OCI-LY7 (cell line): ENCODE measurements around the gene KIF9. TPM values are rescaled to one million over a fixed set of nuclear protein-coding genes. Genes with fewer than 3 reads are reported as not detected.
"Not testable (repeated sequence)": the region's sequence is repeated elsewhere in the genome, so short reads cannot be mapped to it uniquely, and the experiment has no call there.

Experiments used
- BruUV-seq: library from RNA; stranded (reverse); fragments of 400-500 nt; replicated peaks from 2 replicates; lab custom pipeline; 2021; lab: Mats Ljungman, UMichigan
- CTCF ChIA-PET: fragments of 300-600 bp; sonication (Branson Sonifier 250); formaldehyde crosslinking; loops from one replicate; lab custom pipeline; 2022; ENCODE audit warnings: antibody characterized with exemption; ENCODE audit not compliant: unreplicated experiment; lab: Charles Lee
- POLR2A ChIA-PET: fragments of 300-600 bp; sonication (Branson Sonifier 250); formaldehyde crosslinking; loops from one replicate; lab custom pipeline; 2022; ENCODE audit warnings: antibody characterized with exemption; lab: Charles Lee
- DNase-seq: peaks from one replicate; pipeline ENCODE4 v3.0.0-alpha.2; 2015; ENCODE audit warnings: low spot score
- H2AFZ ChIP-seq: fragments of 200-600 bp; sonication (generic), shearing (Covaris generic); 2 replicates; pipeline ENCODE4 v1.6.1; 2014; ENCODE audit warnings: mild to moderate bottlenecking, antibody characterized with exemption, low read length, moderate library complexity
- H3K27ac ChIP-seq: fragments of 200-600 bp; sonication (generic); 2 replicates; pipeline ENCODE4 v1.5.1; 2014; ENCODE audit warnings: mixed run types, low read depth, mild to moderate bottlenecking, moderate library complexity, low read length, inconsistent platforms; ENCODE audit not compliant: poor library complexity, severe bottlenecking
- H3K36me3 ChIP-seq: fragments of 200-600 bp; sonication (generic); 2 replicates; pipeline ENCODE4 v1.6.1; 2014; ENCODE audit warnings: mild to moderate bottlenecking, antibody characterized with exemption, low read length, moderate library complexity, mixed read lengths; ENCODE audit not compliant: insufficient read depth
- H3K4me1 ChIP-seq: fragments of 200-600 bp; sonication (generic); 2 replicates; pipeline ENCODE4 v1.5.1; 2014; ENCODE audit warnings: mild to moderate bottlenecking, low read length; ENCODE audit not compliant: insufficient read depth, poor library complexity, severe bottlenecking
- H3K4me2 ChIP-seq: fragments of 200-600 bp; sonication (generic); 2 replicates; pipeline ENCODE4 v1.6.1; 2014; ENCODE audit warnings: mild to moderate bottlenecking, low read length
- H3K4me3 ChIP-seq: fragments of 200-600 bp; sonication (generic); 2 replicates; pipeline ENCODE4 v1.5.1; 2014; ENCODE audit warnings: mild to moderate bottlenecking, low read depth, low read length; ENCODE audit not compliant: poor library complexity, severe bottlenecking
- H3K79me2 ChIP-seq: fragments of 200-600 bp; sonication (generic); 2 replicates; pipeline ENCODE4 v1.6.1; 2016; ENCODE audit warnings: low read depth, mild to moderate bottlenecking, low read length, moderate library complexity, mixed read lengths; ENCODE audit not compliant: insufficient read depth
- H3K9me2 ChIP-seq: fragments of 200-600 bp; sonication (generic); 2 replicates; pipeline ENCODE4 v1.6.1; 2016; ENCODE audit warnings: mild to moderate bottlenecking, low read length, mixed read lengths; ENCODE audit not compliant: insufficient read depth
- H3K9me3 ChIP-seq: fragments of 200-600 bp; sonication (generic); 2 replicates; pipeline ENCODE4 v1.6.1; 2014; ENCODE audit warnings: mild to moderate bottlenecking, mixed run types, low read length, mixed read lengths
- H4K20me1 ChIP-seq: fragments of 200-600 bp; sonication (generic); 2 replicates; pipeline ENCODE4 v1.6.1; 2014; ENCODE audit warnings: mild to moderate bottlenecking, antibody characterized with exemption, low read length, moderate library complexity, mixed read lengths; ENCODE audit not compliant: insufficient read depth
- CTCF ChIP-seq: fragments of 200-600 bp; sonication (generic); conservative IDR thresholded peaks from 2 replicates; pipeline ENCODE4 v1.5.1; 2014; ENCODE audit warnings: mild to moderate bottlenecking, antibody characterized with exemption, low read length, moderate library complexity, mixed read lengths
- EZH2phosphoT487 ChIP-seq: fragments of 200-600 bp; sonication (generic); IDR thresholded peaks from 2 replicates; pipeline ENCODE4 v1.6.1; 2018; ENCODE audit warnings: low read depth, borderline replicate concordance, mild to moderate bottlenecking, mixed run types, antibody characterized with exemption, low read length, moderate library complexity, mixed read lengths
- intact Hi-C: fragments of 100-400 bp; cut with micrococcal nuclease; formaldehyde crosslinking; loops from one replicate; pipeline ENCODE4 v1.10.0; 2022; ENCODE audit not compliant: unreplicated experiment
- total RNA-seq, 2 experiments: library from RNA; depleted of rRNA in 1 of 2; stranded (reverse); fragments of >200 nt in 1 of 2; shearing (Covaris generic) in 1 of 2; gene quantifications; 2 replicates each; pipeline ENCODE4 v1.2.3, GENCODE V29; 2014 to 2022

KIF9 gene
- total RNA-seq, 2 experiments from 2014 or later: 11.0 to 11.7 TPM

GRCh38 chr3:47223755-47224154, 58.8 kb downstream of the KIF9 start:
- intact Hi-C loops: loop anchor here (2.0 kb wide), 1 partner anchor 59 kb away; the partner anchor contains the start of gene SETD2
- CTCF ChIA-PET: no interaction called here
- no peak for DNase-seq
- Histone ChIP-seq H3K9me2 (no peaks in the 10 kb centered on the region), H3K4me1 (peaks cover 33% of the 10 kb centered on the region), H2AFZ (no peak overlapping the region), H4K20me1 (no peaks in the 10 kb centered on the region), H3K27ac (no peak overlapping the region), H3K4me2 (no peak overlapping the region), H3K79me2 (no peaks in the 10 kb centered on the region), H3K4me3 (no peak overlapping the region), H3K9me3 (no peaks in the 10 kb centered on the region), H3K36me3 (no peaks in the 10 kb centered on the region)
- POLR2A ChIA-PET: no interaction called here
- BruUV-seq: no TSS peak
- TF ChIP-seq CTCF (no peak), EZH2phosphoT487 (no peak)

GRCh38 chr3:47221798-47222197, 60.8 kb downstream of the KIF9 start:
- ChIA-PET POLR2A (interaction anchor here (0.6 to 0.7 kb wide), 2 partner anchors 16 to 23 kb away, joined by 5 read pairs; no protein-coding TSS in a partner anchor), CTCF (no interaction called here)
- H4K20me1 ChIP-seq: no peaks in the 10 kb centered on the region
- H2AFZ ChIP-seq: no peak overlapping the region
- DNase-seq: no peak
- no peak overlapping the region for H3K4me3 ChIP-seq
- H3K9me2 ChIP-seq: no peaks in the 10 kb centered on the region
- no peaks in the 10 kb centered on the region for H3K36me3 ChIP-seq
- no peaks in the 10 kb centered on the region for H3K9me3 ChIP-seq
- no peak for TF ChIP-seq EZH2phosphoT487
- TF ChIP-seq CTCF: no peak
- H3K4me1 ChIP-seq: peaks cover 14% of the 10 kb centered on the region
- no peaks in the 10 kb centered on the region for H3K79me2 ChIP-seq
- BruUV-seq: no TSS peak
- intact Hi-C loops: no loop called here
- no peak overlapping the region for H3K4me2 ChIP-seq
- H3K27ac ChIP-seq: no peak overlapping the region

GRCh38 chr3:47210863-47211405, 71.7 kb downstream of the KIF9 start:
- intact Hi-C loops: no loop called here
- Histone ChIP-seq H3K36me3 (no peaks in the 10 kb centered on the region), H3K4me3 (no peak overlapping the region), H4K20me1 (no peaks in the 10 kb centered on the region), H3K4me1 (no peaks in the 10 kb centered on the region), H3K9me3 (no peaks in the 10 kb centered on the region), H3K4me2 (no peak overlapping the region), H3K9me2 (no peaks in the 10 kb centered on the region), H3K27ac (no peak overlapping the region), H2AFZ (no peak overlapping the region), H3K79me2 (no peaks in the 10 kb centered on the region)
- CTCF ChIA-PET: no interaction called here
- TF ChIP-seq CTCF (no peak), EZH2phosphoT487 (no peak)
- DNase-seq: no peak
- BruUV-seq: no TSS peak
- POLR2A ChIA-PET: interaction anchor here (0.7 to 0.8 kb wide), 2 partner anchors 23 to 127 kb away, joined by 4 to 6 read pairs; no protein-coding TSS in a partner anchor

DNA sequence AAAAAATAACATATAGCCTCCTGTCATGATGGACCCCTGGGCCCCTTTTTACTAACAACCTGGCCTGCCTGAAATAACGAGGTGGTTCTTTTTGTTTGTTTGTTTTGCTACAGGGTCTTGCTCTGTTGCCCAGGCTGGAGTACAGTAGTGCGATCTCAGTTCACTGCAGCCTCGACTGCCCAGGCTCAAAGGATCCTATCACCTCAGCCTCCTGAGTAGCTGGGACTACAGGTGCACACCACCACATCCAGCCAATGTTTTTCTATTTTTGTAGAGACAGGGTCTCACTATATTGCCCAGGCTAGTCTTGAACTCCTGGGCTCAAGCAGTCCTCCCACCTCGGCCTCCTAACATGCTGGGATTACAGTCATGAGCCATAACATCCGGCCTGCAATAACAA, 76.6 kb downstream of the KIF9 start:
- CTCF ChIA-PET, BruUV-seq: not testable (repeated sequence)
- POLR2A ChIA-PET: interaction anchor here (1.3 kb wide), 1 partner anchor 15 kb away, joined by 3 read pairs; no protein-coding TSS in a partner anchor

More for the DNA sequence above, 76.6 kb downstream of the KIF9 start:
- DNase-seq, H3K9me2 ChIP-seq, H3K4me2 ChIP-seq, H3K27ac ChIP-seq, H2AFZ ChIP-seq, H3K4me1 ChIP-seq, H4K20me1 ChIP-seq, H3K4me3 ChIP-seq, H3K79me2 ChIP-seq, H3K36me3 ChIP-seq, H3K9me3 ChIP-seq, intact Hi-C loops: not testable (repeated sequence)
